ENCODE measurements around the gene LYVE1.

LYVE1 gene

GRCh38 chr11:10592331-10592730 is 23.9 kb upstream of the LYVE1 start:
- Histone ChIP-seq H3K4me3 (ENCODE audit: extremely low read depth, insufficient read depth, low read length, poor library complexity, severe bottlenecking) (no peak overlapping the region), H3K4me1 (ENCODE audit: control insufficient read depth, insufficient read depth, low read length, poor library complexity, severe bottlenecking) (peaks cover 4% of the 10 kb centered on the region), H3K36me3 (ENCODE audit: control insufficient read depth, insufficient read depth, low read length) (no peaks in the 10 kb centered on the region), H3K27ac (ENCODE audit: low read depth, low read length, severe bottlenecking) (no peak overlapping the region), H3K9me3 (ENCODE audit: control insufficient read depth, low read length) (no peaks in the 10 kb centered on the region)
- no CpG with 5 or more reads among the region's 2 CpGs for WGBS, 2 experiments (ENCODE audit: insufficient coverage in 2 of 2)

GRCh38 chr11:10591741-10592140 is 23.3 kb upstream of the LYVE1 start:
- H3K4me3 ChIP-seq (ENCODE audit: extremely low read depth, insufficient read depth, low read length, poor library complexity, severe bottlenecking): no peak overlapping the region
- H3K27ac ChIP-seq (ENCODE audit: low read depth, low read length, severe bottlenecking): no peak overlapping the region
- no peaks in the 10 kb centered on the region for H3K9me3 ChIP-seq (ENCODE audit: control insufficient read depth, low read length)
- H3K36me3 ChIP-seq (ENCODE audit: control insufficient read depth, insufficient read depth, low read length): no peaks in the 10 kb centered on the region
- peaks cover 4% of the 10 kb centered on the region for H3K4me1 ChIP-seq (ENCODE audit: control insufficient read depth, insufficient read depth, low read length, poor library complexity, severe bottlenecking)
- 88% methylated on average over 1 of the region's 2 CpGs; no CpG with 5 or more reads in 1 of the 2 experiments for WGBS, 2 experiments (ENCODE audit: insufficient coverage in 2 of 2)

- 93 to 100% methylated on average over 2 of the region's 2 CpGs for WGBS, 2 experiments (ENCODE audit: insufficient coverage in 2 of 2)
- no peaks in the 10 kb centered on the region for H3K9me3 ChIP-seq (ENCODE audit: control insufficient read depth, low read length)
- no peak overlapping the region for H3K4me3 ChIP-seq (ENCODE audit: extremely low read depth, insufficient read depth, low read length, poor library complexity, severe bottlenecking)
- H3K36me3 ChIP-seq (ENCODE audit: control insufficient read depth, insufficient read depth, low read length): no peaks in the 10 kb centered on the region
- peaks cover 4% of the 10 kb centered on the region for H3K4me1 ChIP-seq (ENCODE audit: control insufficient read depth, insufficient read depth, low read length, poor library complexity, severe bottlenecking)
- H3K27ac ChIP-seq (ENCODE audit: low read depth, low read length, severe bottlenecking): no peak overlapping the region
These were observed 21.9 kb upstream of the LYVE1 start for GRCh38 chr11:10590218-10590915.

GRCh38 chr11:10588904-10589303 is 20.4 kb upstream of the LYVE1 start:
- H3K36me3 ChIP-seq (ENCODE audit: control insufficient read depth, insufficient read depth, low read length): no peaks in the 10 kb centered on the region
- H3K4me3 ChIP-seq (ENCODE audit: extremely low read depth, insufficient read depth, low read length, poor library complexity, severe bottlenecking): no peak overlapping the region
- 82 to 86% methylated on average over 1 of the region's 2 CpGs for WGBS, 2 experiments (ENCODE audit: insufficient coverage in 2 of 2)
- no peaks in the 10 kb centered on the region for H3K9me3 ChIP-seq (ENCODE audit: control insufficient read depth, low read length)
- no peak overlapping the region for H3K27ac ChIP-seq (ENCODE audit: low read depth, low read length, severe bottlenecking)
- peaks cover 4% of the 10 kb centered on the region for H3K4me1 ChIP-seq (ENCODE audit: control insufficient read depth, insufficient read depth, low read length, poor library complexity, severe bottlenecking)

- H3K4me3 ChIP-seq (ENCODE audit: extremely low read depth, insufficient read depth, low read length, poor library complexity, severe bottlenecking): no peak overlapping the region
- no peaks in the 10 kb centered on the region for H3K36me3 ChIP-seq (ENCODE audit: control insufficient read depth, insufficient read depth, low read length)
- 100% methylated on average over 1 of the region's 3 CpGs for WGBS, 2 experiments (ENCODE audit: insufficient coverage in 2 of 2)
- peaks cover 4% of the 10 kb centered on the region for H3K4me1 ChIP-seq (ENCODE audit: control insufficient read depth, insufficient read depth, low read length, poor library complexity, severe bottlenecking)
- H3K27ac ChIP-seq (ENCODE audit: low read depth, low read length, severe bottlenecking): no peak overlapping the region
- H3K9me3 ChIP-seq (ENCODE audit: control insufficient read depth, low read length): no peaks in the 10 kb centered on the region
These were observed 19.5 kb upstream of the LYVE1 start for GRCh38 chr11:10587995-10588394.

GRCh38 chr11:10587388-10587787 is 18.9 kb upstream of the LYVE1 start:
- peaks cover 4% of the 10 kb centered on the region for H3K4me1 ChIP-seq (ENCODE audit: control insufficient read depth, insufficient read depth, low read length, poor library complexity, severe bottlenecking)
- no peak overlapping the region for H3K27ac ChIP-seq (ENCODE audit: low read depth, low read length, severe bottlenecking)
- H3K36me3 ChIP-seq (ENCODE audit: control insufficient read depth, insufficient read depth, low read length): no peaks in the 10 kb centered on the region
- no peaks in the 10 kb centered on the region for H3K9me3 ChIP-seq (ENCODE audit: control insufficient read depth, low read length)
- WGBS, 2 experiments (ENCODE audit: insufficient coverage in 2 of 2): 97 to 100% methylated on average over 3 to 4 of the region's 7 CpGs
- H3K4me3 ChIP-seq (ENCODE audit: extremely low read depth, insufficient read depth, low read length, poor library complexity, severe bottlenecking): no peak overlapping the region

- Histone ChIP-seq H3K36me3 (ENCODE audit: control insufficient read depth, insufficient read depth, low read length) (no peaks in the 10 kb centered on the region), H3K4me1 (ENCODE audit: control insufficient read depth, insufficient read depth, low read length, poor library complexity, severe bottlenecking) (peaks cover 24% of the 10 kb centered on the region), H3K4me3 (ENCODE audit: extremely low read depth, insufficient read depth, low read length, poor library complexity, severe bottlenecking) (no peak overlapping the region), H3K27ac (ENCODE audit: low read depth, low read length, severe bottlenecking) (no peak overlapping the region), H3K9me3 (ENCODE audit: control insufficient read depth, low read length) (no peaks in the 10 kb centered on the region)
- 95 to 100% methylated on average over 2 of the region's 3 CpGs for WGBS, 2 experiments (ENCODE audit: insufficient coverage in 2 of 2)
These were observed 15.6 kb upstream of the LYVE1 start for GRCh38 chr11:10584071-10584501.

GRCh38 chr11:10581481-10582019 is 13.1 kb upstream of the LYVE1 start:
- no peak overlapping the region for H3K4me3 ChIP-seq (ENCODE audit: extremely low read depth, insufficient read depth, low read length, poor library complexity, severe bottlenecking)
- H3K4me1 ChIP-seq (ENCODE audit: control insufficient read depth, insufficient read depth, low read length, poor library complexity, severe bottlenecking): peaks cover 33% of the 10 kb centered on the region
- 81 to 98% methylated on average over 2 to 3 of the region's 4 CpGs for WGBS, 2 experiments (ENCODE audit: insufficient coverage in 2 of 2)
- H3K9me3 ChIP-seq (ENCODE audit: control insufficient read depth, low read length): no peaks in the 10 kb centered on the region
- H3K27ac ChIP-seq (ENCODE audit: low read depth, low read length, severe bottlenecking): no peak overlapping the region
- H3K36me3 ChIP-seq (ENCODE audit: control insufficient read depth, insufficient read depth, low read length): no peaks in the 10 kb centered on the region

- H3K4me1 ChIP-seq (ENCODE audit: control insufficient read depth, insufficient read depth, low read length, poor library complexity, severe bottlenecking): peaks cover 39% of the 10 kb centered on the region
- H3K9me3 ChIP-seq (ENCODE audit: control insufficient read depth, low read length): no peaks in the 10 kb centered on the region
- no peaks in the 10 kb centered on the region for H3K36me3 ChIP-seq (ENCODE audit: control insufficient read depth, insufficient read depth, low read length)
- H3K4me3 ChIP-seq (ENCODE audit: extremely low read depth, insufficient read depth, low read length, poor library complexity, severe bottlenecking): no peak overlapping the region
- WGBS, 2 experiments (ENCODE audit: insufficient coverage in 2 of 2): 84 to 89% methylated on average over 3 of the region's 4 CpGs
- no peak overlapping the region for H3K27ac ChIP-seq (ENCODE audit: low read depth, low read length, severe bottlenecking)
These were observed 12.2 kb upstream of the LYVE1 start for GRCh38 chr11:10580623-10581022.

GRCh38 chr11:10579700-10580099 is 11.2 kb upstream of the LYVE1 start:
- no peak overlapping the region for H3K4me3 ChIP-seq (ENCODE audit: extremely low read depth, insufficient read depth, low read length, poor library complexity, severe bottlenecking)
- no peaks in the 10 kb centered on the region for H3K9me3 ChIP-seq (ENCODE audit: control insufficient read depth, low read length)
- H3K36me3 ChIP-seq (ENCODE audit: control insufficient read depth, insufficient read depth, low read length): no peaks in the 10 kb centered on the region
- 88 to 94% methylated on average over 2 to 3 of the region's 3 CpGs for WGBS, 2 experiments (ENCODE audit: insufficient coverage in 2 of 2)
- H3K4me1 ChIP-seq (ENCODE audit: control insufficient read depth, insufficient read depth, low read length, poor library complexity, severe bottlenecking): peaks cover 45% of the 10 kb centered on the region
- H3K27ac ChIP-seq (ENCODE audit: low read depth, low read length, severe bottlenecking): no peak overlapping the region

GRCh38 chr11:10576035-10576398 is 7.6 kb upstream of the LYVE1 start:
- 82 to 90% methylated on average over 3 of the region's 4 CpGs for WGBS, 2 experiments (ENCODE audit: insufficient coverage in 2 of 2)

More at GRCh38 chr11:10576035-10576398, 7.6 kb upstream of the LYVE1 start:
- Histone ChIP-seq H3K27ac (ENCODE audit: low read depth, low read length, severe bottlenecking) (no peak overlapping the region), H3K4me1 (ENCODE audit: control insufficient read depth, insufficient read depth, low read length, poor library complexity, severe bottlenecking) (peaks cover 38% of the 10 kb centered on the region), H3K36me3 (ENCODE audit: control insufficient read depth, insufficient read depth, low read length) (no peaks in the 10 kb centered on the region), H3K9me3 (ENCODE audit: control insufficient read depth, low read length) (no peaks in the 10 kb centered on the region), H3K4me3 (ENCODE audit: extremely low read depth, insufficient read depth, low read length, poor library complexity, severe bottlenecking) (no peak overlapping the region)
